HG02623 (cell line): ENCODE results near the gene C1QTNF9B.
A peak's percentile ranks its signal among the peaks of the same experiment; 100 is the strongest.

ENCODE experiments used
- ATAC-seq: cut with Tn5 transposase; IDR thresholded peaks from one replicate; pipeline ENCODE4 v1.9.1; 2021; ENCODE audit warnings: moderate library complexity; ENCODE audit not compliant: unreplicated experiment

Gene C1QTNF9B

DNA sequence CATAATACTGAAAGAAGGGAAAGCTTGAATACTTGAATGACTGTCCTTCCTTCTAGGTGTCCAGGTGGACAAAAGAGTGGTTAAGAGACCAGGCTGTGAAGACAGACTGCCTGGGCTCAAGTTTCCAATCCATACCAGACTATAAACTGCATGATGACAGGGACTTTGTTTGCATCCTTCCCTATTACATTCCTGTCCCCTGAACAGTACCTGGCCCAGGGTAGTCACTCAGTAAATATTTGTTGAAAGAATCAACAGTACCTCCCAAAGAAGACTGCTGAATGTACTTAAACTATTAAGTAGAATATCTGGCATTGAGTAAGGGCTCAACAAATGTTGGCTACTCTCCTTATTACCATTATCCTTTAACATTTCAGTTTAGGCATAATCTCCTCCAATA is 37.8 kb downstream of the C1QTNF9B start:
- ATAC-seq: no peak

DNA sequence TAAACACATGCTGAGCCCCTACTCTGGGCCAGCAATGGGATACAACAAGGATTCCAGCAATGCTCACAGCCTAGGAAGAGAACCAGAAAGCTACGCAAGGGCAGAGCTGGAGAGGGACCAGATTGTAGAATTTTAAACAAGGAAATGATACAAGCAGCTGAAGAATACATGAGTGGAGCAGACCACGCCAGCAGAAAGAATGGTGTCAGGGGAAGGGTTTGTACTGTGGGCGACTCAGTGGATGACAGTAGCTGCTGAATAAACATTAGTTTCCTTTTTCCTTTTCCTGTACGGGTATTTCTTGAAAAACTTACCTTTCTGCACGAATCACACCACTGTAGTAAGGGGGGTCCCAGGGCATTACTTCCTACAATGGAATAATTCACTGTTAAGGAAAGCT is 38.8 kb downstream of the C1QTNF9B start:
- ATAC-seq: no peak

DNA sequence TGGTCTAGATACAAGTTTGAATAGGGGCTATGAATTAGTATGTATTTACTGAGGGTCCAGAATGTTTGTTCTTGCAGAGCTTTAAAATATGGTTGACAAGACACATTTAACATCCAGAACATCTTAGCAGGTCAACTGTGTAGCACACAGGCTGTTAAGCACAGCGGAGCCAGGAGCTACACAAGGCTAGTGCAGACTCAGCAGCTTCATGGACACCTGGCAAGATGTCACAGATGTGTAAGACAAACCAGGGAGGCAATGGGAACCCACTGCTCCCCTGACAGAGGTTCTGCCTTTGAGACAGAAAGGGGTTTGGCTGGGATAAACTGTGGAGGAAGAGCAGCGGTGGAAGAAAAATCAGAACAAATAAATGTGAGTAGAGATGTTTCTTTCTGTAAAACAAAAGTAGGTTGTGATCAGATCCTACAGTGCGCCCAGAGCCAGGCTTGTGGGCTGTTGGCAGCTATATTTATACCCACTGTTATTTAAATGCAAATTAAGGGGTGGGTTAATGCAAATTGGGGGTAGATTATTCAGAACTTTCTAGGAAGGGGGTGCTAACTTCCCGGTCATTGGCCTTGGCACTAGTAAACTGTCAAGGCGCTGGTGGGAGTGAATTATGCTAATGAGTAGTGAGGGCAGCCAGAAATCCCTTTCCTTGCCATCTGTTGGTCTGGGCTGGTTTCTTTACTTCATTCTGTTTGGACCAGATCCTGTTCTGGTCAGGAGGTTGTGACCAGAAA is 41.1 kb downstream of the C1QTNF9B start:
- no peak for ATAC-seq

DNA sequence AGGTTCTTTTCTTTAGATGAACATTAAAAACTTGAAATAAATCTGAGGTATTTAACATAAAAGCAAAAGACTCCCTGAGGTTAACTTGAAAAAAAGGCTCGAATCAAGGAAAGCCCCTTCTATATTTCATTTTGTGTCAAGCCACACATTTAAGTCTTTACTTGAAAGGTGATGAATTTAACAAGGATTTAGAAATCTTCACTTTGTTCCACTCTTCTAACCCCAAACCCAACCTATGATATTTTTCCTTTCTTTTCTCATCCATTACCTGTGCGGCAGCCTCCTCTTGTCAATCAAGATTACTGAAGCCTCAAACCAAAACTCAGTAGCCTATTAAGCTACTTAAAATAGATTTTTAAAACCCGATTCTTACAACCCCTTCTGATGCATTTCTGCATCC is 41.9 kb downstream of the C1QTNF9B start:
- ATAC-seq: no peak

DNA sequence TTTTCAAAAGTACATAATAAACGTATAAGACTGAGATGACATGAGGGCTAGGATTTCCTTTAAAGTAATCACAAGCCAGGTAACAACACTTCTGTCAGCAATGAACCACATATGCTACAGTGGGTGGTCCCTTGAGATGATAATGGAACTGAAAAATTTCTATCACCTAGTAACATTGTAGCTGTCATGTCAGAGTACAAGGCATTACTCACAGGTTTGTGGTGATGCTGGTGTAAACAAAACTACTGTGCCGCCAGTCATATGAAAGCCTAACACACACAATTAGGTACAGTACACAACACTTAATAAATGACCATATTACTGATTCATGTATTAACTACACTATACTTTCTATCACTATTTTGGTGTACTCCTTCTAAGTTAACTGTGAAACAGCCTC is 45.0 kb downstream of the C1QTNF9B start:
- ATAC-seq: no peak

DNA sequence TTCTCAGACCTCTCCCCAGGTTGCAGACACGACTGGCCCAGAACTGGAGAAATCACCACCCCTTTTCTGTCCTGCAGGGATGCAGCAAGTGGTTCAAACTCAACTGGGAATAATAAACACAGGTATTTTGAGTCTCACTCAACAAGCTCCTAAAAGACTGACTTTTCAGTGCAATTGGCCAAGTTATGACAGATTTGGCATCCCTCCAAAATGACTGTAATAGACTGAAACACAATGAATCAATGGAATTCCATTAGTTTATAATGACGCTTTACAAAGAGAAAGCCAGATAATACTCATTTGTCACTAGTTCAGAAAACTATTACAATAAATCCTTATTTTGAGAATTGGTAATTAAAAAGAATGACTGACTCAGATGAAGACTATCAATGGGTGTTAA is 46.2 kb downstream of the C1QTNF9B start:
- no peak for ATAC-seq

DNA sequence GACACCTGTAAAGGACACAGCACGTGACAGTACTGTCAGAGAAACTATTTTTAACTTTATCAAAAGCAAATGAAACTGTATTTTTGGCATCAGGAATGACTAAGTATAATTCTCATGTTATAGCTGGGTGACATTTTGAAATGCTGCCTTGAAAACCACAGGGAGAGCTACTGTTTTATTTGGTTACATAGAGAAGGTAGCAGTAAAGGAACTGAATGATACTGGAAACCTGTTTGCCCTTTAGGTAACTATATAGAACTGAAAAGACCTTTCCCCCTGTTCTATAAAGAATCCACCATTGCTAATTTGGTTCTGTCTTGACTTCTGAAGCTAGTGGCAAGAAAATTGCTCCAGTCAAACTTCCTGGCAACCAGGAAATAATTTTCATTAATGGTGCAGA is 47.2 kb downstream of the C1QTNF9B start:
- ATAC-seq: no peak

DNA sequence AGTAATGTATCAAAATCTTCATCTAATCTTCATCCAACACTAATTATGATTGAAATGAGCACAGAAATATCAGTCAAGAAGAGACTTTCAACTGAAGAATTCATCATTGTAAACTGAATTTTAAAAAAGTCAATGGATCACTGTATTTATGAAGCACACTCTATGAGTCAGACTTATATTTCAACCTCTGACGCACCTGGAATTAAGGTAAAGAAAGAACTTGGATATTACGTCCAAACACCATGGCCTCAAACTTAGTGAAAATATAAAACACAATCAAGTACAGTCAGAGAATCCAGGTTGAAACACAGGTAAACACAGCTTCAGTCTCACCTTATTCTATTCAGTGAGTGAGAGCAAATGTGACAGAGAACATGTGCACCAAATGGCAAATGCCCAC is 47.6 kb downstream of the C1QTNF9B start:
- no peak for ATAC-seq

DNA sequence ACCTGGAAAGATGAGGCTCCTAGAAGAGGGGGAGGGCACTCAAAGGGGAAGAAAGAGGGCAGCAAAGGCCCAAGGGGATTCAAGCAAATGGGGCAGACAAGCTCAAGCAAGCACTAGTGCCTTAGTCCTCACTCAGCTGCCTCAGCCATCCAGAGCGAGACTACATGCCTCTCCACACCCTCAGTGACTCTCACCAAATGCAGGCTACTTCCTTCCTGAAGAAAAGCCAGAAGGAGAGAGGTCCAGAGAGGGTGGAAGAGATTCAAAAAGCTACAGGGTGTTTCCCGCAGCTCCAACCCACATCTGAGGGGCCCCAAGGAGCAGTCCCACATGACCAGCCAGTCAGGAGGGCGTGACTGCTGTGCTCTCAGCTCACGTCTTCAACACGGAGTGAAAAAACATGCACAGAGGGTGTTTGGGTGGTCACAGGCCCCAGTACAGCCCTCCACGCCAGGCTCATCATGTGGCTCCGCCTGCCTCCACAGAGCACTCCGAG is 48.6 kb downstream of the C1QTNF9B start:
- no peak for ATAC-seq

DNA sequence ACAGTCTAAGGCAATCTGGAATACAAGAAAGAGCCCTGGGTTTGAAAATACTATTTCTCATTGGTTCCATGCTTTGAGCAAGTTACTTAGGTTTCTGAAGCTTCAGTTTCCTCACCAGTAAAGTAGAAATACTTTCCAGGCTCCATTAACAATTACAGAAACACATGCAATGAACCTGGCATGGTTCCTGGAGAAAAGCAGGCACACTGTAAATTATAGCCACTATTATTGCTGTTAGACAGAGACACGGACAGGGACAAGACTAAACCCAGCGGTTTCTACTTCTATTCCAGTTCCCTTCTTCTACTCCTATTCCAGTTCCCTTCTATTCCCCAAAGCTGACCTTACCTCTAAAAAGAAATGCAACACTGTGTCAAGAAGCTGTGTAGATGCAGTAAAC is 49.3 kb downstream of the C1QTNF9B start:
- ATAC-seq: no peak

DNA sequence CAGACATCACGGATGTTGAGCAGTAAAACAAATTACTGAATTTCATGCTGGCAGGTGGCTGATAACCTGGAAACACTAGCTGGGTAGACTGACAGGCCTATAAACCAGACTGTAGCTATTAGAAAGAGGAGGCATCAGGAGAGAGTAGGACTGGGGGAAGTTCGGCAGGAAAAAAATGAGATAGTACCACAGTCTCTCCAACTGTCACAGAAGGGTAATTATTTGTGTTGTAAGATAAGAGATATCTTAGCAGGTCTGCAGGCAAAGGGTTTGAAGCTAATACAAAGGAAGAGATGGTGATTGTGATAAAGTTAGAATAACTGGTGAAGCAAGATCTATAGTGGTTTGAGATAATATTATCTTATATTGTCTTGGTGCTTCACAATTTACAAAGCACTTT is 49.8 kb downstream of the C1QTNF9B start:
- no peak for ATAC-seq

DNA sequence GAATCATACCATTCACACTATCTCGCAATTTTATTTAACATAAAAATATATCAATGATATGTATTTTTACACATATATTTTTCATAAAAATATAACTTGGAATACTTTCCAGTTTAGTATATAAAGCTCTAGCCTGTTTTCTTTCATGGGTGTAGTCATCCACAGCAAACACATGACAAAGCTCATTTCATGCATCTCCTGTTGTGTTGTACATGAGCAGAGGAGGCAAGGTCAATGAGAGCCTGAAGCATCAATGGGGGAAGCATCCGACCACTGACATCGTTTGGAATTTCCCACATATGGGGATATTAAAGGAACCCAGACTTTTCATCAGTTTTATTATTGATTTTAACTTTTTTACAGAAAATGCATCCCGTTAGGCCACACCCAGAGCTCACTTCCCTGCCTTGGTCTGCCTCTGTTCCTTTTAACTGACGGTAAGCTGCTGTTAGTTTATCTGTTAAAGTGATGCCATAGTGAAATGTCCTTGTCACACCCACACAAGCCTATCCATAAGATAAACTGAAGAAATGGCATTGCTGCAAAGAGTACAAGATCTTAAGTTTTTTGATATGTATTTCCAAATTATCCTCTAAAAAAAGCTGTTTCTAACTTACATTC is 52.1 kb downstream of the C1QTNF9B start:
- ATAC-seq: peak; percentile 20

DNA sequence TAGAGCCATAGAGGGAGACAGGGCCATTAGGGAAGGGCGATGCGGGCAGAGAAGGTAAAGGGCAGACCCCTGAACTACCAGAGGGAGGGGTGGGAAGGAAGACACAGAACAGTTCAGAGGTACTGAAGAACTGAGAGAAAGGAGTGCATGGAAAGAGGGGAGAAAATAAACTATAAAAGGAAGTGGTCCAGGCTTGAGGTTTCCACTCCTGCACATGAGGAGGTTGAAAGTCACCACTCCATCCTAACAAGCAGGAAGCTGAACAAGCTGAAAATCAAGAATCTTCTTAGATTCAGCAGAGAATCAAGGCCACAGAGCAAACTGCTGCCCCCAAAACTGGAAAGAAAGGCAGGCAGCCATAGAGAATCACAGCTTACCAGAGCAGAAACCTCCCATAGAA is 53.2 kb downstream of the C1QTNF9B start:
- ATAC-seq: no peak

DNA sequence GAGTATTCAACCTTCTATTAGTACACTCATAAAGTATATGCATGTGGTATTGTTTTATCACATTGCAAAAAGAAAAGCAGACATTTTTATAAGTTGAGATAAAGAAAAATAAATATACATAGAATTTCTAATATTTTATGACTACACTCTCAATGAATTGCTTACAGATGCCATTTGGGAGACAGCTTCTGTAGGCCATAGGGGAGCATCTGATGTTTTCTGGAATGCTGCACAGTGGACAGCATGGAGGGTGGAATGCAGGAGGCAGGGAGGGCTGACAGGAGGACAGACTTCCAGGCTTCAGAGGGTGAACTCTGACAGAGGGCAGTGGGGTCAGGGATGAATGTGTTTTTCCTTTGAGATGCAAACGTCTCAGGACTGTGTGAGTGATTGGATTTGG is 53.9 kb downstream of the C1QTNF9B start:
- no peak for ATAC-seq

DNA sequence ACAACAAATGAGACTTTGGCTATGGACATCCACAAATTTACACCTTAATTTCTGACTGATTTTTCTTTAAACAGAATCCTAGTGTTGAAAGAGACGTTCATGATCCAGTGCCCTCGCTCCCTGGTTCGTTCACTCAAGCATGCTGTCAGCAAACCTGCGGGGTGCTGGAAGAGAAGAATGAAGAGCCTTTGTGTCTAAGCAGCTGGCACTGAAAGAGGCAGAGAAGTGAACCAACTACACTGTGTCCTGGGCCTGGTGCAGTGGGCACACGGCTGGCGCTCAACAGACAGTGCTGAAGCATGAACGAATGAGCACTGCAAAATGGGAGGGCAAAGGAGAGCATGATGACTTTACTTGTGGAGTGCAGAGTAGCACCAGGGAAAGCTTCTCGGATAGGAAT is 54.9 kb downstream of the C1QTNF9B start:
- ATAC-seq: no peak
